PC-9 (cell line): ENCODE measurements around the gene CC2D1A. TPM values are rescaled to one million over a fixed set of nuclear protein-coding genes. Genes with fewer than 3 reads are reported as not detected.

Experiments
- BruUV-seq: library from RNA; stranded (reverse); fragments of 400-500 nt; replicated peaks from 2 replicates; lab custom pipeline; 2021; lab: Mats Ljungman, UMichigan
- CTCF ChIA-PET: fragments of 300-600 bp; sonication (Branson Sonifier 250); formaldehyde crosslinking; loops from one replicate; lab custom pipeline; 2022; ENCODE audit warnings: antibody characterized with exemption; lab: Charles Lee
- POLR2A ChIA-PET: fragments of 300-600 bp; sonication (Branson Sonifier 250); formaldehyde crosslinking; loops from one replicate; lab custom pipeline; 2022; ENCODE audit warnings: antibody characterized with exemption; ENCODE audit not compliant: unreplicated experiment; lab: Charles Lee
- DNase-seq, 2 experiments: peaks; one replicate each; pipeline versions ENCODE4 v3.0.0 to v3.0.0-alpha.2; 2015 to 2022; ENCODE audit warnings: mixed read lengths in 1 of 2
- H2AFZ ChIP-seq: fragments of 200-600 bp; sonication (generic); 2 replicates; pipeline ENCODE4 v1.8.1; 2017; ENCODE audit warnings: antibody characterized with exemption
- H3F3A ChIP-seq: fragments of 200-600 bp; sonication (generic); 2 replicates; pipeline ENCODE4 v1.8.1; 2017; ENCODE audit warnings: antibody characterized with exemption, mild to moderate bottlenecking, low read depth; ENCODE audit not compliant: insufficient read depth
- H3K27ac ChIP-seq: fragments of 200-600 bp; sonication (generic); 2 replicates; pipeline ENCODE4 v1.6.1; 2016; ENCODE audit warnings: mixed run types
- H3K27me3 ChIP-seq: fragments of 200-600 bp; sonication (generic); 2 replicates; pipeline ENCODE4 v1.6.1; 2016; ENCODE audit warnings: low read depth, mixed run types; ENCODE audit not compliant: insufficient read depth
- H3K36me3 ChIP-seq: fragments of 200-600 bp; sonication (generic); 2 replicates; pipeline ENCODE4 v1.6.1; 2016; ENCODE audit warnings: low read depth, mixed run types
- H3K4me1 ChIP-seq: fragments of 200-600 bp; sonication (generic); replicated peaks from 2 replicates; pipeline ENCODE4 v1.6.1; 2016; ENCODE audit warnings: mixed run types; ENCODE audit not compliant: insufficient read depth
- H3K4me2 ChIP-seq: fragments of 200-600 bp; sonication (generic); 2 replicates; pipeline ENCODE4 v1.6.1; 2017; ENCODE audit warnings: mixed run types
- H3K4me3 ChIP-seq: fragments of 200-600 bp; sonication (generic); 2 replicates; pipeline ENCODE4 v1.6.1; 2016; ENCODE audit warnings: mixed run types
- H3K79me2 ChIP-seq: fragments of 200-600 bp; sonication (generic); 2 replicates; pipeline ENCODE4 v1.6.1; 2017; ENCODE audit warnings: low read depth, mixed run types
- H3K9me2 ChIP-seq: fragments of 200-600 bp; sonication (generic); 2 replicates; pipeline ENCODE4 v1.8.1; 2017; ENCODE audit warnings: mild to moderate bottlenecking; ENCODE audit not compliant: insufficient read depth
- H3K9me3 ChIP-seq: fragments of 200-600 bp; sonication (generic); 2 replicates; pipeline ENCODE4 v1.8.1; 2016; ENCODE audit warnings: low read depth; ENCODE audit not compliant: insufficient read depth
- H4K20me1 ChIP-seq: fragments of 200-600 bp; sonication (generic); 2 replicates; pipeline ENCODE4 v1.8.1; 2017; ENCODE audit not compliant: insufficient read depth
- EZH2 ChIP-seq: fragments of 200-600 bp; sonication (generic); IDR thresholded peaks from 2 replicates; pipeline ENCODE4 v1.8.0; 2017; ENCODE audit warnings: antibody characterized with exemption, low read depth
- intact Hi-C: fragments of 100-400 bp; cut with micrococcal nuclease; formaldehyde crosslinking; loops from one replicate; pipeline ENCODE4 v1.10.0; 2022; ENCODE audit not compliant: unreplicated experiment
- total RNA-seq: library from RNA; stranded (reverse); gene quantifications from 2 replicates; pipeline ENCODE4 v1.2.3, GENCODE V29; 2021
- TF ChIP-seq, protein P1 (sequence below): fragments of 200-600 bp; sonication (generic); conservative IDR thresholded peaks from 2 replicates; pipeline ENCODE4 v1.6.1; 2017; ENCODE audit warnings: mixed run types, antibody characterized with exemption, mild to moderate bottlenecking, moderate library complexity

Gene CC2D1A
- total RNA-seq, 1 experiment from 2014 or later, result 55.1 TPM

GRCh38 chr19:13938301-13939064 lies 32.5 kb downstream of the CC2D1A start, which contains the start of gene PODNL1:
PODNL1 (minus strand) TSS chr19:13938417; CDS start chr19:13938181, 236 bp downstream.
- intact Hi-C loops, result no loop called here
- Histone ChIP-seq H4K20me1 (no peaks in the 10 kb centered on the region), H3K36me3 (no peaks in the 10 kb centered on the region), H3K9me3 (no peaks in the 10 kb centered on the region), H2AFZ (no peak within 1 kb of the TSS), H3K27ac (no peak within 1 kb of the TSS), H3K4me2 (peak within 1 kb of the TSS; percentile 13; the same call in 1 of the 2 replicates), H3K9me2 (no peaks in the 10 kb centered on the region), H3K4me3 (no peak within 1 kb of the TSS), H3K79me2 (no peaks in the 10 kb centered on the region), H3K27me3 (no peaks in the 10 kb centered on the region), H3F3A (peaks cover 19% of the 10 kb centered on the region; the same call in 1 of the 2 replicates), H3K4me1 (no peaks in the 10 kb centered on the region)
- POLR2A ChIA-PET, result interaction anchor here (0.6 kb wide), 2 partner anchors 442 to 957 kb away, joined by 3 read pairs; no protein-coding TSS in a partner anchor
- CTCF ChIA-PET, result interaction anchor here (0.6 kb wide), 1 partner anchor 57 kb away, joined by 5 read pairs; no protein-coding TSS in a partner anchor
- no peak for DNase-seq
- no TSS peak for BruUV-seq
- no peak for TF ChIP-seq EZH2
- TF ChIP-seq, protein P1, sequence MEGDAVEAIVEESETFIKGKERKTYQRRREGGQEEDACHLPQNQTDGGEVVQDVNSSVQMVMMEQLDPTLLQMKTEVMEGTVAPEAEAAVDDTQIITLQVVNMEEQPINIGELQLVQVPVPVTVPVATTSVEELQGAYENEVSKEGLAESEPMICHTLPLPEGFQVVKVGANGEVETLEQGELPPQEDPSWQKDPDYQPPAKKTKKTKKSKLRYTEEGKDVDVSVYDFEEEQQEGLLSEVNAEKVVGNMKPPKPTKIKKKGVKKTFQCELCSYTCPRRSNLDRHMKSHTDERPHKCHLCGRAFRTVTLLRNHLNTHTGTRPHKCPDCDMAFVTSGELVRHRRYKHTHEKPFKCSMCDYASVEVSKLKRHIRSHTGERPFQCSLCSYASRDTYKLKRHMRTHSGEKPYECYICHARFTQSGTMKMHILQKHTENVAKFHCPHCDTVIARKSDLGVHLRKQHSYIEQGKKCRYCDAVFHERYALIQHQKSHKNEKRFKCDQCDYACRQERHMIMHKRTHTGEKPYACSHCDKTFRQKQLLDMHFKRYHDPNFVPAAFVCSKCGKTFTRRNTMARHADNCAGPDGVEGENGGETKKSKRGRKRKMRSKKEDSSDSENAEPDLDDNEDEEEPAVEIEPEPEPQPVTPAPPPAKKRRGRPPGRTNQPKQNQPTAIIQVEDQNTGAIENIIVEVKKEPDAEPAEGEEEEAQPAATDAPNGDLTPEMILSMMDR, result no peak

DNA sequence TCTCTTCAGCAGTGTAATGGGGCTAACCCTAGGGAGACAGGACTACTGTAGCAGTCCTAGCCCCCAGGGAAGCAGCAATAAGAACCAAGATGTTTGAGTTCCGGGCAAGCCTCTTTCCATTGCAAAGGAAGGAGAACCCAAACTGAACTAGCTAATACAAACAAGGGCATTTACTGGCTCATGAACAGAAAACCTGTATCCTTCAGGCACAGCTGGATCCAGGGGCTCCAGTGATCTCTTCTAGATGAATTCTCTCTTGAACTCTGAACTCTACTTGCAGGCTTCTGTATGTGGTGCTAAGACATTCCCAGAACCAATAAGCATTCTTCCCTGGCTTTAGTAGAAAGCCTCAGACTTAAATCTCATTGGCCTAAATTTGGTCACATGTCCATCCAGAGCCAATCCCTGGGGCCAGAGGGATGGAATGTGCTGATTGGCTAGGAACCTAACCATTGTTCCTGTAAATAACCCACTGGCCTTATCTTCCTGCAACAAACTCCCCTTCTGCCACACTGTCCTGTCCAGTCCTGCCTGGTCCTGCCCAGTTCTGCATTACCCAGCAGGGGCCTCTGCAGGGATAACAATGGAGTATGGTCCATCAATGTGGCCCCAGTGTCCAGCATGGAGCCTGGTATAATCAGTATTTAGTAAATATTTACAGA lies 36.2 kb downstream of the CC2D1A start:
- POLR2A ChIA-PET, result no interaction called here
- Histone ChIP-seq H3K9me2 (no peaks in the 10 kb centered on the region), H3K27me3 (no peaks in the 10 kb centered on the region), H3K4me2 (no peak overlapping the region), H3K4me1 (no peaks in the 10 kb centered on the region), H3K9me3 (no peaks in the 10 kb centered on the region), H3K27ac (no peak overlapping the region), H3K79me2 (no peaks in the 10 kb centered on the region), H3F3A (0 out of 2 replicates have a peak, but pooled peaks cover 6% of the 10 kb centered on the region), H2AFZ (no peak overlapping the region), H3K4me3 (no peak overlapping the region), H4K20me1 (no peaks in the 10 kb centered on the region), H3K36me3 (no peaks in the 10 kb centered on the region)
- DNase-seq, result no peak
- CTCF ChIA-PET, result no interaction called here
- intact Hi-C loops, result no loop called here
- no TSS peak for BruUV-seq
- TF ChIP-seq, protein P1, result no peak
- no peak for TF ChIP-seq EZH2

DNA sequence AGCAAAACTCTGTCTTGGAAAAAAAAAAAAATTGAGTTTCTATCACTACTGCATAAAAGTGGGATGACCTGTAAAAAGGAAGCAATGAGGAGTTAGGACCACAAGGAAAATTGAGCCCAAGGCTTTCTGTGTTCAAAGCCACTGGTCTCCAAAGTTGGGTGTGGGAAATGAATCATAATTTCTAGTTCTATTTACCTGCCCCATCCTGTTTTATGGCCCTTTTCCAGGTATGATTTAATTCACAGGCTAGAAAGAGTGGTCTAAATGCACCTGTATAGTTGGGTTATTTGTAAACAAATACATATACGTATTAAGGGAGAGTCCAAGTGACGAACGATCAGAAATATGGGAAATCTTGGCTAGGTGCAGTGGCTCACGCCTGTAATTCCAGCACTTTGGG lies 40.4 kb downstream of the CC2D1A start:
- H3K36me3 ChIP-seq, result no peaks in the 10 kb centered on the region
- no TSS peak for BruUV-seq
- TF ChIP-seq, protein P1, result no peak
- no peak for TF ChIP-seq EZH2

More for the DNA sequence above, 40.4 kb downstream of the CC2D1A start:
- Histone ChIP-seq H3K79me2 (no peaks in the 10 kb centered on the region), H2AFZ (no peak overlapping the region), H3K9me3 (no peaks in the 10 kb centered on the region), H3K4me2 (no peak overlapping the region), H3K27me3 (no peaks in the 10 kb centered on the region), H3K4me1 (no peaks in the 10 kb centered on the region), H3K4me3 (no peak overlapping the region), H3F3A (no peaks in the 10 kb centered on the region), H3K9me2 (no peaks in the 10 kb centered on the region), H3K27ac (no peak overlapping the region), H4K20me1 (no peaks in the 10 kb centered on the region)
- DNase-seq, result no peak
- ChIA-PET CTCF (no interaction called here), POLR2A (no interaction called here)
- intact Hi-C loops, result no loop called here
